Natural killer cell (primary cell): Measurements from ENCODE around the gene KLK2. TPM values are rescaled to one million over a fixed set of nuclear protein-coding genes. Genes with fewer than 3 reads are reported as not detected.

Experiments
- ATAC-seq, 3 donors: fragments of 150-1000 bp in 2 of 3; fragments of 200-7000 bp in 1 of 3; cut with Tn5 transposase; 1 replicate in 1 of 3; 2 replicates in 2 of 3; pipeline ENCODE4 v1.10.0; 2021; ENCODE audit warnings: mild to moderate bottlenecking in 2 of 3, moderate library complexity in 2 of 3
- DNase-seq, 2 donors: peaks; one replicate each; pipeline versions ENCODE4 v3.0.0 to v3.0.0-alpha.2; 2013 to 2021; ENCODE audit warnings: mixed read lengths in 1 of 2
- H3K27ac ChIP-seq: one replicate; pipeline ENCODE4 v1.5.1; 2013; ENCODE audit warnings: mild to moderate bottlenecking, low read length
- H3K27me3 ChIP-seq: one replicate; pipeline ENCODE4 v1.6.1; 2013; ENCODE audit warnings: low read length; ENCODE audit not compliant: control insufficient read depth, insufficient read depth
- H3K36me3 ChIP-seq: one replicate; pipeline ENCODE4 v1.6.1; 2013; ENCODE audit warnings: low read length; ENCODE audit not compliant: control insufficient read depth, insufficient read depth
- H3K4me1 ChIP-seq: one replicate; pipeline ENCODE4 v1.6.1; 2013; ENCODE audit warnings: low read length; ENCODE audit not compliant: control insufficient read depth, insufficient read depth
- H3K4me3 ChIP-seq: one replicate; pipeline ENCODE4 v1.5.1; 2013; ENCODE audit warnings: low read length
- H3K9me3 ChIP-seq: one replicate; pipeline ENCODE4 v1.6.1; 2013; ENCODE audit warnings: low read length; ENCODE audit not compliant: control insufficient read depth, insufficient read depth
- H3K27ac Mint-ChIP-seq, 2 donors: one replicate each; pipeline ENCODE4 v1.8.0; 2022; ENCODE audit warnings: mild to moderate bottlenecking in 2 of 2, mixed read lengths in 2 of 2, moderate library complexity in 1 of 2
- H3K27me3 Mint-ChIP-seq, 2 donors: one replicate each; pipeline ENCODE4 v1.8.0; 2022; ENCODE audit warnings: low read depth in 2 of 2, mixed read lengths in 2 of 2
- H3K36me3 Mint-ChIP-seq: one replicate; pipeline ENCODE4 v1.8.0; 2022; ENCODE audit warnings: mixed read lengths
- H3K4me1 Mint-ChIP-seq, 2 donors: one replicate each; pipeline ENCODE4 v1.8.0; 2022; ENCODE audit warnings: mixed read lengths in 2 of 2
- H3K4me3 Mint-ChIP-seq: one replicate; pipeline ENCODE4 v1.8.0; 2022; ENCODE audit warnings: mild to moderate bottlenecking, moderate library complexity, mixed read lengths
- H3K9me3 Mint-ChIP-seq, 2 donors: one replicate each; pipeline ENCODE4 v1.8.0; 2022; ENCODE audit warnings: mixed read lengths in 2 of 2
- WGBS: methylation state at CpG from one replicate; pipeline ENCODE4 v1.1.7; 2013; ENCODE audit warnings: missing lambda C conversion rate; ENCODE audit not compliant: insufficient coverage; 5-methylcytosine and 5-hydroxymethylcytosine counted together
- intact Hi-C: fragments of 100-400 bp; cut with micrococcal nuclease; formaldehyde crosslinking; loops from one replicate; pipeline ENCODE4 v1.14.2; 2022
- total RNA-seq, 4 donors: library from RNA; stranded (reverse); fragments of 120-200 nt in 1 of 4; gene quantifications; one replicate each; pipeline versions ENCODE4 v1.2.3 to v1.2.4, GENCODE V29; 2013 to 2022
- TF ChIP-seq, protein P1 (sequence below): fragments of 200-600 bp; IDR thresholded peaks from one replicate; pipeline ENCODE4 v1.8.0; 2022; ENCODE audit warnings: antibody characterized with exemption

Gene KLK2
- total RNA-seq, 3 donors from 2014 or later (not counting 1 experiment from before 2014, with no cell fraction given), result not detected

DNA sequence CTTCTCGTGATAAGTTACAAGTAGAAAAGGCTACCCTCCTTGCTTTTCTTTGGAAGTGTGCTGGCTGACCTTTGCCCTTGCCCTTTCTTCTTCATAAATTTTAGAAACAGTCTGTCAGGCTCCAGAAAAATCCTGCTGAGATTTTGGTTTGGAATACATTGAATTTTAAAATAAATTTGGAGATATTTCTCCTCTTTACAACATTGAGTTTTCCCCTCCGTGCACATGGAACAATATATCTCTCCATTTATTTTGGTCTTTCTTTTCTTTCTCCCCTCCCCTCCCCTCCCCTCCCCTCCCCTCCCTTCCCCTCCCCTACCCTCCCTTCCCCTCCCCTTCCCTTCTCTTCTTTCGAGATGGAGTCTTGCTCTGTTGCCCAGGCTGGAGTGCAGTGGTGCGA lies 29.4 kb downstream of the KLK2 start:
- TF ChIP-seq, protein P1, sequence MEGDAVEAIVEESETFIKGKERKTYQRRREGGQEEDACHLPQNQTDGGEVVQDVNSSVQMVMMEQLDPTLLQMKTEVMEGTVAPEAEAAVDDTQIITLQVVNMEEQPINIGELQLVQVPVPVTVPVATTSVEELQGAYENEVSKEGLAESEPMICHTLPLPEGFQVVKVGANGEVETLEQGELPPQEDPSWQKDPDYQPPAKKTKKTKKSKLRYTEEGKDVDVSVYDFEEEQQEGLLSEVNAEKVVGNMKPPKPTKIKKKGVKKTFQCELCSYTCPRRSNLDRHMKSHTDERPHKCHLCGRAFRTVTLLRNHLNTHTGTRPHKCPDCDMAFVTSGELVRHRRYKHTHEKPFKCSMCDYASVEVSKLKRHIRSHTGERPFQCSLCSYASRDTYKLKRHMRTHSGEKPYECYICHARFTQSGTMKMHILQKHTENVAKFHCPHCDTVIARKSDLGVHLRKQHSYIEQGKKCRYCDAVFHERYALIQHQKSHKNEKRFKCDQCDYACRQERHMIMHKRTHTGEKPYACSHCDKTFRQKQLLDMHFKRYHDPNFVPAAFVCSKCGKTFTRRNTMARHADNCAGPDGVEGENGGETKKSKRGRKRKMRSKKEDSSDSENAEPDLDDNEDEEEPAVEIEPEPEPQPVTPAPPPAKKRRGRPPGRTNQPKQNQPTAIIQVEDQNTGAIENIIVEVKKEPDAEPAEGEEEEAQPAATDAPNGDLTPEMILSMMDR, result no peak
- H3K4me3 Mint-ChIP-seq, result no peak overlapping the region
- H3K9me3 Mint-ChIP-seq, result no peaks in the 10 kb centered on the region
- WGBS, result 68% methylated on average over 3 of the region's 4 CpGs
- H3K27me3 Mint-ChIP-seq, result peaks cover 16 to 17% of the 10 kb centered on the region in 2 donors
- H3K27ac Mint-ChIP-seq, result no peak overlapping the region
- Histone ChIP-seq H3K27me3 (no peaks in the 10 kb centered on the region), H3K4me3 (no peak overlapping the region), H3K4me1 (no peaks in the 10 kb centered on the region), H3K27ac (no peak overlapping the region), H3K36me3 (no peaks in the 10 kb centered on the region), H3K9me3 (no peaks in the 10 kb centered on the region)
- no peak for ATAC-seq
- H3K36me3 Mint-ChIP-seq, result no peaks in the 10 kb centered on the region
- intact Hi-C loops, result no loop called here
- H3K4me1 Mint-ChIP-seq, result no peaks in the 10 kb centered on the region
- no peak for DNase-seq

DNA sequence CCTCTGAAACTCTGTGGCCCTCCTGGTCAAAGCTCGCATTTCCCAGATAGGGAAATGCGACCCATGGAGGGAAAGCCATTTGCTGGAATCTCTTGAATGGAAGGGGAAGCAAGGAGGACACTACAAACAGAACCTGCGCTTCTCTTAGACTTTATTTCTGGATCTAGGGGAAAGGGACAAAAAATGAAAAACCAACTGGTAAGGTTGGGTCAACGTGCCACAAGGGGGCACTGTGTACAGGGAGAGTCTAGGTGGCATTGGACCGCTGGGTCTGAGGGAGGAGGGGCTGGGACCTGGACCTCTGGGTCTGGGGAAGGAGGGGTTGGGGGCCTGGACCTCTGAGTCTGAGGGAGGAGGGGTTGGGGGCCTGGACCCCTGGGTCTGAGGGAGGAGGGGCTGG lies 33.0 kb downstream of the KLK2 start:
- no peak overlapping the region for H3K27ac Mint-ChIP-seq
- H3K9me3 Mint-ChIP-seq, result no peaks in the 10 kb centered on the region
- peak in 1 of 2 donors; percentile 55 for DNase-seq
- Histone ChIP-seq H3K36me3 (no peaks in the 10 kb centered on the region), H3K9me3 (no peaks in the 10 kb centered on the region), H3K4me1 (peaks cover 9% of the 10 kb centered on the region), H3K27me3 (peaks cover 15% of the 10 kb centered on the region), H3K4me3 (no peak overlapping the region), H3K27ac (no peak overlapping the region)
- intact Hi-C loops, result loop anchor here (2.0 kb wide), 1 partner anchor 17 kb away; no protein-coding TSS in a partner anchor
- WGBS, result 18% methylated on average over 5 of the region's 5 CpGs
- no peaks in the 10 kb centered on the region for H3K36me3 Mint-ChIP-seq
- H3K27me3 Mint-ChIP-seq, result peaks cover 39 to 43% of the 10 kb centered on the region in 2 donors
- peaks cover 0 to 10% of the 10 kb centered on the region in 2 donors for H3K4me1 Mint-ChIP-seq
- H3K4me3 Mint-ChIP-seq, result no peak overlapping the region
- TF ChIP-seq, protein P1, result peak; percentile 33
- ATAC-seq, result peak; percentile 38 to 53 (median 42)

DNA sequence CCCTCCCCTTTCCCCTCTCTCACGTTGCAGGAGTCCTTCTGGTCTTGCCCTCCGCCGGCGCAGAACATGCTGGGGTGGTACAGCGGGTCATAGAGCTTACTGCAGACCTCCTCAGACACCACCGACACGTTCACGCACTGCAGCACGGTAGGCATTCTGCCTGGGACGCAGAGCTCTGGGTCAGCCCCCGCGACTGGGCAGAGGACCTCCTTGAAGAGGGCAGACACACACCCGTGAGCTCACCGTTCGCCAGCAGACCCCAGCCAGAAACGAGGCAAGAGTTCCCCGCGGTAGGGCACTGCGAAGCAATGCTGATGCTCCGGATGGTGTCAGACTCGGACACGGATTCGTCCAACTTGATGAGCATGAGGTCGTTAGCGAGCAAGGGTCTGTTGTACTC lies 35.1 kb downstream of the KLK2 start:
- H3K9me3 ChIP-seq, result no peaks in the 10 kb centered on the region
- no peaks in the 10 kb centered on the region for H3K36me3 ChIP-seq
- Mint-ChIP-seq H3K9me3 (no peaks in the 10 kb centered on the region), H3K36me3 (no peaks in the 10 kb centered on the region), H3K27ac (no peak overlapping the region), H3K4me1 (peaks cover 0 to 10% of the 10 kb centered on the region in 2 donors), H3K27me3 (peaks cover 48 to 49% of the 10 kb centered on the region in 2 donors), H3K4me3 (no peak overlapping the region)
- ATAC-seq (no peak), DNase-seq (no peak)
- TF ChIP-seq, protein P1, result no peak
- peaks cover 20% of the 10 kb centered on the region for H3K27me3 ChIP-seq
- 72% methylated on average over 25 of the region's 25 CpGs for WGBS
- H3K27ac ChIP-seq, result no peak overlapping the region
- peaks cover 9% of the 10 kb centered on the region for H3K4me1 ChIP-seq
- no peak overlapping the region for H3K4me3 ChIP-seq
- intact Hi-C loops, result no loop called here
